Inflammatory macrophage treated with lipopolysaccharide for 4 hours (primary cell): Measurements from ENCODE around the gene BEND6.
A peak's percentile ranks its signal among the peaks of the same experiment; 100 is the strongest.
"Not testable (repeated sequence)": the region's sequence is repeated elsewhere in the genome, so short reads cannot be mapped to it uniquely, and the experiment has no call there.

Source experiments
- DNase-seq: peaks from one replicate; pipeline ENCODE4 v3.0.0-alpha.2; 2020

Gene BEND6

GRCh38 chr6:57038906-57039305, 84.0 kb downstream of the BEND6 start:
- no peak for DNase-seq

GRCh38 chr6:57040011-57040410, 85.1 kb downstream of the BEND6 start:
- DNase-seq: no peak

DNA sequence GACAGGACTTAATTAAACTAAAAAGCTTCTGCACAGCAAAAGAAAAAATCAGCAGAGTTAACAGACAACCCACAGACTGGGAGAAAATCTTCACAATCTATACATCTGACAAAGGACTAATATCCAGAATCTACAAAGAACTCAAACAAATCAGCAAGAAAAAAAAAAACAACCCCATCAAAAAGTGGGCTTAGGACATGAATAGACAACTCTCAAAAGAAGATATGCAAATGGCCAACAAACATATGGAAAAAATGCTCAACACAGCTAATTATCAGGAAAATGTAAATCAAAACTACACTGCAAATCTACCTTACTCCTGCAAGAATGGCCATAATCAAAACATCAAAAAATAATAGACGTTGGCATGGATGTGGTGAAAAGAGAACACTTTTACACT, 89.2 kb downstream of the BEND6 start:
- not testable (repeated sequence) for DNase-seq

DNA sequence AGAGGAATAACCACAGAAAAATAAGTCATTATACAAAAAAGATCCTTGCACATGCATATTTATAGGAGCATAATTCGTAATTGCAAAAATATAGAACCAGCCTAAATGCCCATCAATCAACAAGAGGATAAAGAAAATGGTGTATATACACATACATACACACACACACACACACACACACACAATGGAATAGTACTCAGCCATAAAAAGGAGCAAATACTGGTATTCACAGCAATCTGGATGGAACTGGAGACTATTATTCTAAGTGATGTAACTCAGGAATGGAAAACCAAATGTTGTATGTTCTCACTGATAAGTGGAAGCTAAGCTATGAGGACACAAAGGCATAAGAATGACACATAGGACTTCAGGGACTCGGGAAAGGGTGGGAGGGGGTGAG, 89.7 kb downstream of the BEND6 start:
- DNase-seq: no peak

- DNase-seq: peak; percentile 83
Measured at GRCh38 chr6:57046332-57047256, 91.7 kb downstream of the BEND6 start, which contains the start of gene KIAA1586. Gene KIAA1586, plus strand, starts transcription at chr6:57046693. Its CDS starts 63 bp downstream, at chr6:57046756.

GRCh38 chr6:57047257-57047585, 92.3 kb downstream of the BEND6 start:
- not testable (repeated sequence) for DNase-seq

- DNase-seq: not testable (repeated sequence)
Measured at GRCh38 chr6:57047859-57048258, 93.0 kb downstream of the BEND6 start.

DNA sequence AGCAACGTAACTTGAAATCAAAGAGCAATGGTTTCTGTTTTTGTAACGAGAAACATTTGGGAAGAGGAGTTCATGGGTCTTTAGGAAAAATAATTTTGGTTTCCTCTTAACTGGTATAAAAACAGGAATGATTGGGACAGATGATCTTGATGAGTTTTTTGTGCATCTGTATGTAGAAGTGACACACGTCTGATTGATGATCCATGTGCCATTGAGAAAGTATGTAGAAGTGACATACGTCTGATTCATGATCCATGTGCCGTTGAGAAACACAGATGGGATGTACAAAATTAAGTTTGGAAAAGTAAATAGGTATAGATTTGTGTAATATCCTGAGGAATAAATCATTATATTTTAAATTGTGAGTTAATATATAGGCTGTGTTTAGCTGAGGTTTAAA, 93.7 kb downstream of the BEND6 start:
- no peak for DNase-seq

DNA sequence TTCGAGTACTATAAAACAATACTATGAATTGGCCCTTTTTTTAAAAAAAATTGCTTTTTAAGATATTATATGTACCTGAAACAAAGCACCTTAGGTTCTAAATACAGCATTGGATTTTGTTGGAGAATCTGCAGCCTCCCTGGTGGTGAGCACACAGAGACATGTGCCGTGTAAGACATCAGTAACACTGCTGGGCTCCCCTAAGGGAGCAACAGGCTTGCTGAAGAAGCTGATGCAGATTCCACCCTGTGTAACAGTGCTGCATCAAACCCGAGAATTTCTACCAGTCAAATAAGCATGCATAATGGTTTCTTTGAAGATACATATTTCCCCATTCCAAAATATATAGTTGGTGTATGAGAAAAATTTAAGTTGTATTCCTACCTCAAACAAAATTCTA, 108.9 kb downstream of the BEND6 start:
- no peak for DNase-seq

DNA sequence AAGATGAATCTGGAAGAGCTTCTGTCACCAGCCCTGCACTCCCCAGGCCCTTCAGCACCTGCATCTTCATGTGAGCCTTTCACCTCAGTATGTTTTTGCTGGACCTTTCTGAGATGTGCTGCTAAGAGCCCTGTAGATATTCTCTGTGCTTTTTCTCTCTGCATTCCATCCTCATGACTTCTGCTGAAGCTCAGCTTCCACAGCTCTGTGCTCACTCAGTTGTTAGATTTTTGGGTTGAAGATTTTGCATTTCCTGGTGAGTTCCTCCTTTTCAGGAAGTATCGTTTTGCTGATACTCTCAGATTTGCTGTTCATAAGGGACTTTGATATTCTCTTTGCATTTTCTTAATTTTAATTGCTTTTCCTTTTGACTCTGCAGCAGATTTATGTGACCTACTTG, 109.9 kb downstream of the BEND6 start:
- DNase-seq: no peak

DNA sequence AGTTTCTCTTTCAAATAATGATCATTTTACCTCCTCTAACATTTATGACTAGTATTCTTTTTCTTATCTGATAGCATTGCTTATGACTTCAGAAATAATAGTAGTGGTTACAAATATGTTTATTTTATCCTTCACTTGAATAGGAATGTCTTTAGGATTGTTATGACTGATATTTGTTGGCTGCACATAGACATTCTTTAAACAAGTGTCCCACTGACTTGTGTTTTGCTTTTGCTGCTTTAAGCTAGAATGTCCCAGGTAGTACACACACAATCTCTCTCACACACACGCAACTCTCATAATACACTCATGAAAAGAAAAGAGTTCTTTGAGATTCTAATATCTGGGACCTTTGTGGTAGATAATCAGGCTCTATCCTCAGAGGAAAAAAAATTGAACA, 113.2 kb downstream of the BEND6 start:
- no peak for DNase-seq

DNA sequence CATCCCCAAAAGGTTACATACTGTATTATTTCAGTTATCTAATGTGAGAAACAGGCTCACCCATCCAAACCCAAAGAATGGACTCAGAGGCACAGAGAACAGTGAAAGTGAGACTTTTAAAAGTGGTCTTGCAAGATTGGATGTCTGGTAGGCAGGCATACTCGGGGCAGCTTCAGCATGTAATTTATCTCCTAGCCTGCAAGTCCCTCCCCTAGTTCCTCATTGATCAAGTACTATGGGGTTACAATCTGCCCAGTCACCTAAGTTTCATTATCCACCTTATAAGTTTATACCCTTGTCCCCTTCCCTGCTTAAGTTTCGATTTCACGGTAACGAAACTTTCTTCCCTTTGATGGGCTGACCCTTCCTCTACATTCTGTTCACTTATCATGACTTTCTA, 114.3 kb downstream of the BEND6 start:
- DNase-seq: no peak

DNA sequence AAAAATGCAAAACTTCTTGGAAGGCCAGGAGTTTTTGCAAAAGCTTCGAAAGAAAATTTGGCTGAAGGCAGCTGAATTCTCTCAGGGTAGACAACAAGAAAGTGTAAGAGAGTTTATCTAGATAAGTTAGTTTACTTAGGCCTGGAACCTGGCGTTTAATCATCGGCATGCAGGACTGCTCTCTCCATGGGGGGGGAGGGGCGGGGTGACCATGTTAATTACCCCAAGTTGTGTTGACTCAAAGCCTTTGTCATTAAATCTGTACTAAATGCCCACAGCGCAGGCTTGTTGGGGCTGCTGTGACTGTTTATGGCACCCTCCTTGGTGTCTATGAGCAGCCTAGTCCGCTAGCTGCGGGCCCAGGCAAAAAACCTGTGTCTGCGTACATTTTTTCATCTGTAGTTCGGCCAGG, 115.0 kb downstream of the BEND6 start:
- DNase-seq: no peak

- DNase-seq: no peak
Measured at GRCh38 chr6:57072108-57072507, 117.2 kb downstream of the BEND6 start.

DNA sequence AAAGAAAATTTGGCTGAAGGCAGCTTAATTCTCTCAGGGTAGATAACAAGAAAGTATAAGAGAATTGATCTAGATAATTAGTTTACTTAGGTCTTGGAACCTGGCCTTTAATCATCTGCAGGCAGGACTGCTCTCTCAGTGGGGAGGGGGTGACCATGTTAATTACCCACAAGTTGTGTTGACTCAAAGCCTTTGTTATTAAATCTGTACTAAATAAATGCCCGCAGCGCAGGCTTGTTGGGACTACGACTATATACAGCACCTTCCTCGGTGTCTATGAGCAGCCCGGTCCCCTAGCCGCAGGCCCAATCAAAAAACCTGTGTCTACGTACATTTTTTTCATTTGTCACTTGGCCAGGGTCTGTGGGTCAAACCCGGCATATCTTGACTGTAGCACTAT, 119.5 kb downstream of the BEND6 start:
- no peak for DNase-seq

GRCh38 chr6:57075092-57075491, 120.2 kb downstream of the BEND6 start:
- DNase-seq: no peak
